ENCODE results near the gene PARP1. TPM values are rescaled to one million over a fixed set of nuclear protein-coding genes. Genes with fewer than 3 reads are reported as not detected.

PARP1 gene
- 100 to 1,000 TPM in 3 of 10 donors, 10 to 100 TPM in 7; 86.3 to 107 (median 97.9) TPM for polyA plus RNA-seq (ENCODE audit: insufficient read length in 10 of 10)
- long read RNA-seq, donor 1, transcript PARP1-203 (23 exons, 3,958 nt): major isoform, 9 of 31 reads
- long read RNA-seq, donor 1, partial matches to known transcripts: 15 of 31 reads
- long read RNA-seq, donor 1, other reads (novel, unspliced or antisense): 0 of 31 reads
- long read RNA-seq, donor 2, partial matches to known transcripts: 22 of 31 reads
- long read RNA-seq, donor 2, other reads (novel, unspliced or antisense): 0 of 31 reads
- long read RNA-seq, donor 3: 0 reads
- long read RNA-seq, donor 4, partial matches to known transcripts: 19 of 28 reads
- long read RNA-seq, donor 4, other reads (novel, unspliced or antisense): 0 of 28 reads
- long read RNA-seq, donor 5, transcript PARP1-203 (23 exons, 3,958 nt): major isoform, 5 of 54 reads
- long read RNA-seq, donor 5, partial matches to known transcripts: 41 of 54 reads
- long read RNA-seq, donor 5, other reads (novel, unspliced or antisense): 0 of 54 reads
- long read RNA-seq, donor 6, transcript PARP1-208 (2 exons, 416 nt): major isoform, 5 of 37 reads
- long read RNA-seq, donor 6, partial matches to known transcripts: 27 of 37 reads
- long read RNA-seq, donor 6, other reads (novel, unspliced or antisense): 0 of 37 reads
- long read RNA-seq, donor 7, transcript PARP1-203 (23 exons, 3,958 nt): major isoform, 6 of 26 reads
- long read RNA-seq, donor 7, partial matches to known transcripts: 14 of 26 reads
- long read RNA-seq, donor 7, other reads (novel, unspliced or antisense): 0 of 26 reads
- long read RNA-seq, donor 8, partial matches to known transcripts: 14 of 24 reads
- long read RNA-seq, donor 8, other reads (novel, unspliced or antisense): 0 of 24 reads
- long read RNA-seq, donor 9, partial matches to known transcripts: 0 of 1 reads
- long read RNA-seq, donor 9, other reads (novel, unspliced or antisense): 0 of 1 reads

- DNase-seq: peak; percentile 81 to 95 (median 85)
Observed at GRCh38 chr1:226407497-226408284, at the start of gene PARP1. PARP1 (minus strand) TSS chr1:226408093; CDS start chr1:226407929, 164 bp downstream.

- no peak for DNase-seq
Observed at GRCh38 chr1:226457307-226457712, 49.4 kb upstream of the PARP1 start.

GRCh38 chr1:226455843-226456242 lies 48.0 kb upstream of the PARP1 start:
- DNase-seq: no peak

- no peak for DNase-seq
Observed at GRCh38 chr1:226454349-226454748, 46.5 kb upstream of the PARP1 start.

GRCh38 chr1:226453015-226453704 lies 45.3 kb upstream of the PARP1 start:
- peak in 1 of 3 donors; percentile 27 for DNase-seq

GRCh38 chr1:226450688-226451087 lies 42.8 kb upstream of the PARP1 start:
- no peak for DNase-seq

GRCh38 chr1:226449823-226450222 lies 41.9 kb upstream of the PARP1 start:
- no peak for DNase-seq

- DNase-seq: no peak
Observed at GRCh38 chr1:226447932-226448665, 40.2 kb upstream of the PARP1 start.

- DNase-seq: no peak
Observed at GRCh38 chr1:226446094-226446493, 38.2 kb upstream of the PARP1 start.

- DNase-seq: no peak
Observed at GRCh38 chr1:226444901-226445300, 37.0 kb upstream of the PARP1 start.

- DNase-seq: peak in 1 of 3 donors; percentile 51
Observed at GRCh38 chr1:226443439-226443838, 35.5 kb upstream of the PARP1 start.

GRCh38 chr1:226443033-226443432 lies 35.1 kb upstream of the PARP1 start:
- no peak for DNase-seq

GRCh38 chr1:226441629-226442028 lies 33.7 kb upstream of the PARP1 start:
- DNase-seq: no peak

GRCh38 chr1:226440512-226440911 lies 32.6 kb upstream of the PARP1 start:
- DNase-seq: no peak

GRCh38 chr1:226438007-226438406 lies 30.1 kb upstream of the PARP1 start:
- no peak for DNase-seq

- DNase-seq: no peak
Observed at GRCh38 chr1:226436855-226437491, 29.1 kb upstream of the PARP1 start.

GRCh38 chr1:226436472-226436854 lies 28.6 kb upstream of the PARP1 start:
- no peak for DNase-seq

- DNase-seq: no peak
Observed at GRCh38 chr1:226433341-226433720, 25.4 kb upstream of the PARP1 start.

GRCh38 chr1:226432586-226433340 lies 24.9 kb upstream of the PARP1 start:
- DNase-seq: no peak

All from muscle of back (tissue), 13 donors.